HepG2 (cell line): ENCODE measurements around the gene HDAC4. TPM values are rescaled to one million over a fixed set of nuclear protein-coding genes. Genes with fewer than 3 reads are reported as not detected.

Experiments
- CHD4 ChIP-seq: fragments of 200-600 bp; sonication (generic); IDR thresholded peaks from 2 replicates; pipeline ENCODE4 v1.7.0; 2017; ENCODE audit warnings: mild to moderate bottlenecking, low read length, borderline replicate concordance
- ELF3 ChIP-seq: IDR thresholded peaks from 2 replicates; pipeline ENCODE4 v1.6.1; 2016; ENCODE audit warnings: missing genetic modification reagents, missing compliant biosample characterization
- HMG20A ChIP-seq: IDR thresholded peaks from 2 replicates; pipeline ENCODE4 v1.6.1; 2016; ENCODE audit warnings: borderline replicate concordance
- ISX ChIP-seq: sonication (generic); formaldehyde crosslinking; conservative IDR thresholded peaks from 2 replicates; pipeline ENCODE4 v1.5.0; 2020; ENCODE audit warnings: missing genetic modification reagents
- JUN ChIP-seq: sonication (generic); formaldehyde crosslinking; IDR thresholded peaks from 2 replicates; pipeline ENCODE4 v1.4.0; 2020; ENCODE audit warnings: mild to moderate bottlenecking, missing genetic modification reagents
- KLF9 ChIP-seq: IDR thresholded peaks from 2 replicates; pipeline ENCODE4 v1.6.1; 2016; ENCODE audit warnings: low read depth
- KMT2A ChIP-seq: sonication (generic); formaldehyde crosslinking; IDR thresholded peaks from 2 replicates; pipeline ENCODE4 v1.4.0; 2020; ENCODE audit warnings: missing genetic modification reagents
- MTF1 ChIP-seq: sonication (generic); formaldehyde crosslinking; IDR thresholded peaks from 2 replicates; pipeline ENCODE4 v1.5.0; 2020; ENCODE audit warnings: missing genetic modification reagents
- SNAI1 ChIP-seq: sonication (generic); formaldehyde crosslinking; IDR thresholded peaks from 2 replicates; pipeline ENCODE4 v1.5.0; 2020; ENCODE audit warnings: mild to moderate bottlenecking, missing genetic modification reagents, borderline replicate concordance
- TEAD2 ChIP-seq: sonication (generic); formaldehyde crosslinking; IDR thresholded peaks from 2 replicates; pipeline ENCODE4 v1.9.0; 2021; ENCODE audit warnings: missing genetic modification reagents
- ZNF3 ChIP-seq: IDR thresholded peaks from 2 replicates; pipeline ENCODE4 v1.7.0; 2017; ENCODE audit warnings: inconsistent platforms
- ZNF333 ChIP-seq: sonication (generic); formaldehyde crosslinking; IDR thresholded peaks from 2 replicates; pipeline ENCODE4 v1.4.0; 2020; ENCODE audit warnings: mild to moderate bottlenecking, missing genetic modification reagents, borderline replicate concordance
- ZNF33B ChIP-seq: sonication (generic); formaldehyde crosslinking; IDR thresholded peaks from 2 replicates; pipeline ENCODE4 v1.5.1; 2020; ENCODE audit warnings: mild to moderate bottlenecking, missing genetic modification reagents
- ZNF430 ChIP-seq: sonication (generic); formaldehyde crosslinking; IDR thresholded peaks from 2 replicates; pipeline ENCODE4 v1.9.0; 2021; ENCODE audit warnings: mild to moderate bottlenecking, missing genetic modification reagents
- ZNF564 ChIP-seq: sonication (generic); formaldehyde crosslinking; IDR thresholded peaks from 2 replicates; pipeline ENCODE4 v1.8.1; 2023; ENCODE audit warnings: mild to moderate bottlenecking, missing genetic modification reagents
- ZNF619 ChIP-seq: sonication (generic); formaldehyde crosslinking; IDR thresholded peaks from 2 replicates; pipeline ENCODE4 v1.4.0; 2020; ENCODE audit warnings: mild to moderate bottlenecking, missing genetic modification reagents
- ZNF629 ChIP-seq: sonication (generic); formaldehyde crosslinking; conservative IDR thresholded peaks from 2 replicates; pipeline ENCODE4 v1.5.0; 2020; ENCODE audit warnings: missing genetic modification reagents
- ZNF670 ChIP-seq: sonication (generic); formaldehyde crosslinking; IDR thresholded peaks from 2 replicates; pipeline ENCODE4 v1.8.0; 2022; ENCODE audit warnings: mild to moderate bottlenecking, missing genetic modification reagents, borderline replicate concordance
- polyA plus RNA-seq, 8 experiments: library from polyadenylated mRNA; depleted of rRNA in 3 of 8; stranded (reverse) in 7 of 8; unstranded in 1 of 8; fragments of >200 nt; fragmentation: Illumina TruSeq in 4 of 8; extraction: Trizol in 4 of 8; gene quantifications; 2 replicates each; pipeline versions ENCODE4 v1.2.1 to v1.2.3, GENCODE V29; 2011 to 2016; ENCODE audit warnings: low read depth in 4 of 8, missing spikeins in 1 of 8, mixed read lengths in 1 of 8; ENCODE audit not compliant: insufficient read depth in 1 of 8
- total RNA-seq, 5 experiments: library from RNA; depleted of rRNA; stranded (reverse); fragments of >200 nt; fragmentation: Illumina TruSeq; extraction: Trizol; gene quantifications; 2 replicates each; pipeline ENCODE4 v1.2.3, GENCODE V29; 2016; ENCODE audit warnings: low read depth in 1 of 5
- TF ChIP-seq, protein P1 (sequence below): sonication (generic); formaldehyde crosslinking; IDR thresholded peaks from 2 replicates; pipeline ENCODE4 v1.8.1; 2023; ENCODE audit warnings: mild to moderate bottlenecking, inconsistent platforms, moderate library complexity, missing genetic modification reagents, borderline replicate concordance
- TF ChIP-seq, protein P2 (sequence below): sonication (generic); formaldehyde crosslinking; IDR thresholded peaks from 2 replicates; pipeline ENCODE4 v1.5.0; 2020; ENCODE audit warnings: mild to moderate bottlenecking, missing genetic modification reagents, borderline replicate concordance
- TF ChIP-seq, protein P3 (sequence below): fragments of 450-650 bp; IDR thresholded peaks from 2 replicates; pipeline ENCODE4 v1.6.1; 2016
- TF ChIP-seq, protein P4 (sequence below): sonication (generic); formaldehyde crosslinking; IDR thresholded peaks from 2 replicates; pipeline ENCODE4 v1.4.0; 2020; ENCODE audit warnings: missing genetic modification reagents

The HDAC4 gene
- total and polyA plus RNA-seq, 2 of the 13 experiments (the other 11 are each of a cell fraction or from before 2014, with no cell fraction given): 10.1 to 11.5 TPM

DNA sequence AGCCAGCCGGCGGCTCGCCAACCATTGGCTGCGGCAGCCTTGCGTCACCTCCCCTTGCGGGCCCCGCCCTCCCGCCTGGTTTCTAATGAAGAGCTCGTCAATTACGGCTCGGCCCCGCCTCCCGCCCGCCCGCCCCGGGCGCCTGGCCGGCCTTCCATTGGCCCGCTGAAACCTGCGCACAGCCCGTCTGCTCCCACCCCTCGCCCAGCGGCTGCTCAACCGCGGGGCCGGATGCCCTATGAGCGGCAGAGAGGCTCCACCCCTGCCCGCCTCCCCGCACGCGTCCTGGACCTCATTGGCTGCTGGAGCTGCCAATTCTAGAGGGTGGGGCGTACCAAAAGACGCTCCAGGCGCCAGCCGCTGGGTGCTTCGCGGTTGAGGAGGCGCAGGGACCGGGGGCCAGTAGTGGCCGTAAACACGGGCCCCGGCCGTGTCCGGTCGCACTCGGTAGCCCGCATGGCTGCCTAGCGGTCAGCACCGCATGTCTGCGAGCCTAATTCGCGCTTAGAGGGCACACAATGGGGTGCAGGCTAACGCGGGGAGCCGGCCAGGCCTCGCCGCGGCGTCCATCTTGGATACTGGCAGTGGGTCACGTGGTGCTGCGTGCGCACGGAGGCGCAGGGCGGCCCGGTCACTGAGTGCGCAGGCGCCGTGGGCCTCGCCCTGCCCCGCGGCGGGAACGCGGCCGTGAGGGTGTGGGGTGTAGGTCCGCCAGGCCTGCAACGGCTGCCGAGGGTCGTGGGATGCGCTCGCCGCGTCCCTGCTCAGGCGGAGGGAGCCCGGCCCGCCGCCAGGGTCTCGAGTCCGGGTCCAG, 454 bp upstream of the HDAC4 start (continued):
- no peak for TF ChIP-seq CHD4
- TF ChIP-seq, protein P1, sequence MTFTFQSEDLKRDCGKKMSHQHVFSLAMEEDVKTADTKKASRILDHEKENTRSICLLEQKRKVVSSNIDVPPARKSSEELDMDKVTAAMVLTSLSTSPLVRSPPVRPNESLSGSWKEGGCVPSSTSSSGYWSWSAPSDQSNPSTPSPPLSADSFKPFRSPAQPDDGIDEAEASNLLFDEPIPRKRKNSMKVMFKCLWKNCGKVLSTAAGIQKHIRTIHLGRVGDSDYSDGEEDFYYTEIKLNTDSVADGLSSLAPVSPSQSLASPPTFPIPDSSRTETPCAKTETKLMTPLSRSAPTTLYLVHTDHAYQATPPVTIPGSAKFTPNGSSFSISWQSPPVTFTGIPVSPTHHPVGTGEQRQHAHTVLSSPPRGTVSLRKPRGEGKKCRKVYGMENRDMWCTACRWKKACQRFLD (CRISPR knock-in tag): peak; percentile 100
- TF ChIP-seq ZNF619 (CRISPR knock-in tag): peak; percentile 99
- peak; percentile 99 for TF ChIP-seq ZNF33B (CRISPR knock-in tag)
- TF ChIP-seq, protein P2, sequence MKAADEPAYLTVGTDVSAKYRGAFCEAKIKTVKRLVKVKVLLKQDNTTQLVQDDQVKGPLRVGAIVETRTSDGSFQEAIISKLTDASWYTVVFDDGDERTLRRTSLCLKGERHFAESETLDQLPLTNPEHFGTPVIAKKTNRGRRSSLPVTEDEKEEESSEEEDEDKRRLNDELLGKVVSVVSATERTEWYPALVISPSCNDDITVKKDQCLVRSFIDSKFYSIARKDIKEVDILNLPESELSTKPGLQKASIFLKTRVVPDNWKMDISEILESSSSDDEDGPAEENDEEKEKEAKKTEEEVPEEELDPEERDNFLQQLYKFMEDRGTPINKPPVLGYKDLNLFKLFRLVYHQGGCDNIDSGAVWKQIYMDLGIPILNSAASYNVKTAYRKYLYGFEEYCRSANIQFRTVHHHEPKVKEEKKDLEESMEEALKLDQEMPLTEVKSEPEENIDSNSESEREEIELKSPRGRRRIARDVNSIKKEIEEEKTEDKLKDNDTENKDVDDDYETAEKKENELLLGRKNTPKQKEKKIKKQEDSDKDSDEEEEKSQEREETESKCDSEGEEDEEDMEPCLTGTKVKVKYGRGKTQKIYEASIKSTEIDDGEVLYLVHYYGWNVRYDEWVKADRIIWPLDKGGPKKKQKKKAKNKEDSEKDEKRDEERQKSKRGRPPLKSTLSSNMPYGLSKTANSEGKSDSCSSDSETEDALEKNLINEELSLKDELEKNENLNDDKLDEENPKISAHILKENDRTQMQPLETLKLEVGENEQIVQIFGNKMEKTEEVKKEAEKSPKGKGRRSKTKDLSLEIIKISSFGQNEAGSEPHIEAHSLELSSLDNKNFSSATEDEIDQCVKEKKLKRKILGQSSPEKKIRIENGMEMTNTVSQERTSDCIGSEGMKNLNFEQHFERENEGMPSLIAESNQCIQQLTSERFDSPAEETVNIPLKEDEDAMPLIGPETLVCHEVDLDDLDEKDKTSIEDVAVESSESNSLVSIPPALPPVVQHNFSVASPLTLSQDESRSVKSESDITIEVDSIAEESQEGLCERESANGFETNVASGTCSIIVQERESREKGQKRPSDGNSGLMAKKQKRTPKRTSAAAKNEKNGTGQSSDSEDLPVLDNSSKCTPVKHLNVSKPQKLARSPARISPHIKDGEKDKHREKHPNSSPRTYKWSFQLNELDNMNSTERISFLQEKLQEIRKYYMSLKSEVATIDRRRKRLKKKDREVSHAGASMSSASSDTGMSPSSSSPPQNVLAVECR (CRISPR knock-in tag): peak; percentile 97
- TF ChIP-seq, protein P3, sequence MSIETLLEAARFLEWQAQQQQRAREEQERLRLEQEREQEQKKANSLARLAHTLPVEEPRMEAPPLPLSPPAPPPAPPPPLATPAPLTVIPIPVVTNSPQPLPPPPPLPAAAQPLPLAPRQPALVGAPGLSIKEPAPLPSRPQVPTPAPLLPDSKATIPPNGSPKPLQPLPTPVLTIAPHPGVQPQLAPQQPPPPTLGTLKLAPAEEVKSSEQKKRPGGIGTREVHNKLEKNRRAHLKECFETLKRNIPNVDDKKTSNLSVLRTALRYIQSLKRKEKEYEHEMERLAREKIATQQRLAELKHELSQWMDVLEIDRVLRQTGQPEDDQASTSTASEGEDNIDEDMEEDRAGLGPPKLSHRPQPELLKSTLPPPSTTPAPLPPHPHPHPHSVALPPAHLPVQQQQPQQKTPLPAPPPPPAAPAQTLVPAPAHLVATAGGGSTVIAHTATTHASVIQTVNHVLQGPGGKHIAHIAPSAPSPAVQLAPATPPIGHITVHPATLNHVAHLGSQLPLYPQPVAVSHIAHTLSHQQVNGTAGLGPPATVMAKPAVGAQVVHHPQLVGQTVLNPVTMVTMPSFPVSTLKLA: peak; percentile 43; the same call in 1 of the 2 replicates
- TF ChIP-seq ZNF629 (CRISPR knock-in tag): peak; percentile 49; the same call in 1 of the 2 replicates
- peak; percentile 97 for TF ChIP-seq ZNF670 (CRISPR knock-in tag)
- TF ChIP-seq MTF1 (CRISPR knock-in tag): peak; percentile 96
- no peak for TF ChIP-seq JUN (CRISPR knock-in tag)
- peak; percentile 90 for TF ChIP-seq TEAD2 (CRISPR knock-in tag)
- no peak for TF ChIP-seq KLF9 (CRISPR knock-in tag)
- TF ChIP-seq ELF3 (CRISPR knock-in tag): peak; percentile 65
- TF ChIP-seq KMT2A (CRISPR knock-in tag): peak; percentile 57; the same call in 1 of the 2 replicates
- TF ChIP-seq ZNF564 (CRISPR knock-in tag): peak; percentile 95
- peak; percentile 97; the same call in 1 of the 2 replicates for TF ChIP-seq ISX
- peak; percentile 61; the same call in 1 of the 2 replicates for TF ChIP-seq ZNF3
- TF ChIP-seq HMG20A: no peak; the same call in 1 of the 2 replicates
- TF ChIP-seq, protein P4, sequence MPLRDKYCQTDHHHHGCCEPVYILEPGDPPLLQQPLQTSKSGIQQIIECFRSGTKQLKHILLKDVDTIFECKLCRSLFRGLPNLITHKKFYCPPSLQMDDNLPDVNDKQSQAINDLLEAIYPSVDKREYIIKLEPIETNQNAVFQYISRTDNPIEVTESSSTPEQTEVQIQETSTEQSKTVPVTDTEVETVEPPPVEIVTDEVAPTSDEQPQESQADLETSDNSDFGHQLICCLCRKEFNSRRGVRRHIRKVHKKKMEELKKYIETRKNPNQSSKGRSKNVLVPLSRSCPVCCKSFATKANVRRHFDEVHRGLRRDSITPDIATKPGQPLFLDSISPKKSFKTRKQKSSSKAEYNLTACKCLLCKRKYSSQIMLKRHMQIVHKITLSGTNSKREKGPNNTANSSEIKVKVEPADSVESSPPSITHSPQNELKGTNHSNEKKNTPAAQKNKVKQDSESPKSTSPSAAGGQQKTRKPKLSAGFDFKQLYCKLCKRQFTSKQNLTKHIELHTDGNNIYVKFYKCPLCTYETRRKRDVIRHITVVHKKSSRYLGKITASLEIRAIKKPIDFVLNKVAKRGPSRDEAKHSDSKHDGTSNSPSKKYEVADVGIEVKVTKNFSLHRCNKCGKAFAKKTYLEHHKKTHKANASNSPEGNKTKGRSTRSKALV: peak; percentile 90
- 0 out of 2 replicates have a peak, but pooled peaks have one; percentile 98 for TF ChIP-seq SNAI1 (CRISPR knock-in tag)
- TF ChIP-seq ZNF430 (CRISPR knock-in tag): peak; percentile 98
- TF ChIP-seq ZNF333 (CRISPR knock-in tag): peak; percentile 98
